ENCODE measurements around the gene TMEM178B.

- TF ChIP-seq POLR2AphosphoS5 (IDR thresholded peaks at IDR 0.05; ENCODE audit: borderline replicate concordance, low read depth, low read length) (no peak), EZH2 (IDR thresholded peaks at IDR 0.05) (no peak), FOXP2 (optimal IDR thresholded peaks at IDR 0.05; ENCODE audit: control extremely low read depth, extremely low read length, insufficient read depth) (no peak)
Measured at GRCh38 chr7:141218941-141219340, 145.1 kb downstream of the TMEM178B start.
